ENCODE data around the gene C1QTNF6. TPM values are rescaled to one million over a fixed set of nuclear protein-coding genes. Genes with fewer than 3 reads are reported as not detected.
"Not testable (repeated sequence)": the region's sequence is repeated elsewhere in the genome, so short reads cannot be mapped to it uniquely, and the experiment has no call there.

C1QTNF6 gene
- total RNA-seq, 1 donor from 2014 or later: 7.2 TPM

DNA sequence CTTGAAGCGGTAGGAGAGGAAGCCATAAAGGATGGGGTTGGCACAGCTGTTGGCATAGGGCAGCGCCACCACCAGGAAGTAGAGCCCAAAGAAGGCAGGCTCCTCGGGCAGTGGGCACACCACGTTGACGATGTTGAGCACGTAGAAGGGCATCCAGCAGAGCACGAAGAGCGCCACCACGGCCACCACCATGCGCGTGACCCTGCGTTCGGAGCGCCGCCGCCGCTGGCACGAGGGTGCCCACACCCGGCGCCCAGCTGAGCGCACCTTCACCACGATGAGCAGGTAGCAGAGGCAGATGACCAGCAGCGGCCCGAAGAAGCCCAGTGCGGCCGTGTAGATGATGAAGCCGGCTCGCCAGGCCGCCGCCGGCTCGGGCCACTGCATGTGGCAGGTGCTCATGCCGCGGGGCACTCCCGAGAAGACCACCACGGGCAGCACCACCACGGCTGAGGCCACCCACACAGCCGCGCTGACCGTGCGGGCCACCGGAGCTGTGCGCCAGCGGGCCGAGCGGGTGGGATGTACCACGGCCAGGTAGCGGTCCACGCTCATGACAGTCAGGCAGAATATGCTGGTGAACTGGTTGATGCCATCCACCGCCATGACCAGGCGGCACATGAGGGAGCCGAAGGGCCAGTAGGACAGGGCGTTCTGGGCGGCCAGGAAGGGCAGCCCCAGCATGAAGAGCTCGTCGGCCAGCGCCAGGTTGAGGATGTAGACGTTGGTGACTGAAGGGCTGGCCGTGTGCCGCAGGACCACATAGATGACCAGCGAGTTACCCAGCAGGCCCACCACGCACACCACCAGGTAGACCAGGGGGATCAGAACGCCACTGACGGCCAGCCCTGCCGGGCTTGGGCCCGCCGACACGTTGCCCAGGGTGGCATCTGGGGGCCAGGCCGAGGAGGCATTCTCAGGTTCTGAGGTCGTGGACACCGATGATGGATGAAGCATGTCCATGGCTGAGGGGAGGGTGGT, 19.1 kb upstream of the C1QTNF6 start:
- no peak for DNase-seq (ENCODE audit: low spot score)

DNA sequence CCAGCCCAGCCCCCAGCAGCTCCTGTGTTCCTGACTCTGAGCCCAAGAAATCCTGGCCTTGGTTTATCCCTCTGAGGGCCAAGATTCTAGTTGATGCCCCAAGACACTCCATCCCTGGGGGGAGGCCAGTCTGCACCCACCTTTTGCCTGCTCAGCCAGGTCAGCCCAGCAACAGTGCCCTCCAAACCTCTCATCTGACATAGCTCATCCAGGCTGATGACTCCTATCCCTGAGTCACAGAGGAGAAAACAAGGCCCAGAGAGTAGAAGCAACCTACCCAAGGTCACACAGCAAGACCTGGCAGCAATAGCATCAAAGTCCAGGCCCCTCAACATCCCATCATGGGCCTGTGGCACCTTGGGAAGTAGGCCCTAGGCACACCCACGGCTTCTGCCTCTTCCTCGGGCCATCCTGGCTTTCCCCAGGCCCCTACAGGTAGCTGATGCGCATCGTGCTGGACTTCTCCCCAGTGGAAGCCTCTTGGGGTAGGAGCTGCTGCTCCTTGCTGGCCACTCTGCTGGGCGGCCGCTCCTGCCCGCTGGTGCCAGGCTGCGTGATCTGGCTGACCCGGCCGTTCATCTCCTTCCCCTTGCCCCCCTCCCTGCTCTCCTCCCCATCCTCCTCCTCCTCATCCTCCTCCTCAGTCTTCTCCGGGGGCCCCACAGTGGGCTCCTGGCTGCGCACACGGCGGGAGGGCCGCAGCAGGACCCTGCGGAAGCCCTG, 18.2 kb upstream of the C1QTNF6 start:
- DNase-seq (ENCODE audit: low spot score): no peak

DNA sequence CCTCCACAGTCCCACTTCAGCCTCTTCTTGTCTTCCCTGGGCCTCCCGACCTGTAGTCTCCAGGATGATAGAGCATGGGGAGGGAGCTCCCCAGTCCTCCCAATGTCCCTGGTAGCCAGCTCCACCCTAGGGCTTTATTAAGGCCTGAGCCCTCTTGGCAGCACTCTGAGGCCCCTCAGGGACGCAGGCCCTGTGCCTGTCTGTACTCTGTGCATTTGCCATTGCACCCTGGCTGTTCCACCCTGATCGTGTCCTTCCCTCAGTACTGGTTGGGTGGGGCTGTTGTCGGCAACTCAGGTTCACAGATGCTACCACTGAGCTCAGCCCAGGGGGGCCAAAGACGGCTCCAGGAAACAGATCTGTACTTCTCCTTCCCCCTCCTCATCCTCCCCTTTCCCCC, 17.0 kb upstream of the C1QTNF6 start:
- DNase-seq (ENCODE audit: low spot score): no peak

DNA sequence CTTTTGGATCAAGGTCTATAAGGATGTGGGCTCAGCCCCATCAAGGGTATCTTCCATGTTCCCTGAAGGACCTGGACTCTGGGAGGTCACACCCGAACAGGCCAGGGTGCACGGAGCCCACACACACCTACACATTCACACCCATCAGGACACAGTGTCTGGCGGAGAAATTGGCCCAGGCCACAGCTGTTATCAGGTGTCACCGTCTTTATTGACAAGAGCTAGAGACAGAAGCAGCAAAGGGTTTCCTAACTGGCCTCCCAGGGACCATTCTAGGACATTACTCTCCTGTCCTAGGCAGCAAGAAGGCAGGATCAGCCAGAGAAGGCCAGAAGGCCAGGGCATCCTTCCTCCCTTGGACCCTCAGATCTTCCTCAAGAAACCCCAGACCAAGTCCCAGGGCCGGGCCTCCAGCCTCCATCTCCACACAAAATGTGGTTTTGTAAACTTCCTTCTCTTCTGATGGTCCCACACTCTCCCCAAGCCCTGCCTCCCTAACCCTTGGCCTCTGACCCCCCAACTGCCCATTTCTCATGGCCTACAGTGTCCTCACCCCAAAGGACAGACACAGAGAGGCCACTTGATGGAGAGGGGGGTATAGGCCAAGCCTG, 16.1 kb upstream of the C1QTNF6 start:
- DNase-seq (ENCODE audit: low spot score): no peak

DNA sequence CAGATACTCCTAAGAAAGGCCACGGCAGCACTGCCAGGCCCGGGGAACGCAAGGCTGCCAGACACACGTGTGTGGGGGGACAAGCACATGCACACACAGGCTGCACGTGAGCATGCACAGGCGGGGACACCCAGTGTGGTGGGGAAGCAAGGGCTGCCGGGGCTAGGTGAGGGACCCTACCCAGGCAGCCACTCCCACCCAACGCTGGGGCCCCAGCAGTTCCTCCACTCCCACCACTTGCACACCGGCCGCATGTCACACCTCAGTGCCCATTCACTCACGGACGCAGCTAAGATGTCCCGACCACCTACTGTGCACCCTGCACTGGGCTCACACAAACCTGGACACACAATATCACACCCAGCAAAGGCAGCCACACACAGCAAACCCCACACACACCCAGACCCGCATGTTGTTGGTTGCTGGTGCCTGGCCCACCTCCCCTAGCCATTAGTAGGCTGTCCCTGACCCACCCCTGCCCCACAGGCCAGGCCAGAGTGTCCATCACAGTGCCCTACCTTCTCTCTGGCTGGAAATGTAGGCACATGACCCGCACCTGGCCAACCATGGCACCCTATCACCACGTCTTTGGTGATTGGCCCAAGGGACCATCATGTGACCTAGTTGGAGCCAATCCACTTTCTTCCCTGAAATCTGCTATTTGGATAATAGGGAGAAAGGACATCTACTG, 15.5 kb upstream of the C1QTNF6 start:
- DNase-seq (ENCODE audit: low spot score): no peak

DNA sequence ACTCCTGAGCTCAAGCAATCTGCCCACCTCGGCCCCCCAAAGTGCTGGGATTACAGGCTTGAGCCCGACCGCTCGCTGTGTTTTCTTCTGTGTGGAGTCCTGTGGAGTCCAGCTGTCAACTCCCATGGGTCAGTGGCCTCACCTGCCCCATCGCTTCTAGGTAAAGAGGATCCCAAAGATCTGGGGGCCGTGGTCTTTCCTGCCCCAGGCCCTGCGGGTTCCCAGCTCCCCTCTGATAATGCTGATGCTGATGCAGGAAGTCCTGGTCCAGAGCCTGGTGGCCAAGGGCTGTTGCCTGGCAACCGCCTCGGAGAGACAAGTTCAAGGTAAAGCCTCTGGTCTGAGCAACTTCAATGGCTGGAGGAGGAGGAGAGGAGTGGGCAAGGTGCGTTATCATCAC, 14.7 kb upstream of the C1QTNF6 start:
- DNase-seq (ENCODE audit: low spot score): no peak

DNA sequence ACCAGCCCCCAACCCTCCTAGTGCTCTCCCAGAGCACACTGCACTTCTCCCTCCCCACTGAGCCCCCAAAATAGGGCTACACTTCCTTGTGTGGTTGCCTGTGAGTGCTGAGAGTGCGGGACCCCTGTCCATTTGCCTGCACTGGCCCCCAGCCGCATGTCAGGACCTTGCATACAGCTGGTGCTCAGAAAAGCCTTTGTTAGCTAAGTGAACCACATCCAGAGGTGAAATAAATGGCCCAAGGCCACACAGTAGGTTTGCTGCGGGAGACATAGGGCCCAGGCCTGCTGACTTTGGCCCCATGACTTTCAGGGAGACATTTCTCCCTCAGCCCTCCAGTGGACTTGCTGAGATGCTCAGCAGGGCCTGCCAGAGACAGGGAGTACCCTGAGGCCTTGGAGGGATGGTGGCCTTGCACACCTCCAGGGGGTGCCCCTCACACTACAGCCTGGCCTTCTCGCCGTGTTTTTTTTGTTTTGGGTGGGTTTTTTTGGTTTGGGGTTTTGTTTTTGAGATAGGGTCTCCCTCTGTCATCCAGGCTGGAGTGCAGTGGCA, 14.0 kb upstream of the C1QTNF6 start:
- no peak for DNase-seq (ENCODE audit: low spot score)

DNA sequence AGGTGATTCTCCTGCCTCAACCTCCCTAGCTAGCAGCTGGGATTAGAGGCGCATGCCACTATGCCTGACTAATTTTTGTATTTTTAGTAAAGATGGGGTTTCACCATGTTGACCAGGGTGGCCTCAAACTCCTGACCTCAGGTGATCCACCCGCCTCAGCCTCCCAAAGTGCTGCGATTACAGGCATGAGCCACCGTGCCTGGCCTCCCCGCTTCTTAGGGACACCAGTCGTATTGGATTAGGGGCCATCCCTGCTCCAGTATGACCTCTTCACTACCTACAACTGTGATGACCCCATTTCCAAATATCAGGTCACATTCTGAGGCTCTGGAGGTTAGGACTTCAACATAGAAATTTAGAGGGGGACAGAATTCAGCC, 13.4 kb upstream of the C1QTNF6 start:
- DNase-seq (ENCODE audit: low spot score): not testable (repeated sequence)

DNA sequence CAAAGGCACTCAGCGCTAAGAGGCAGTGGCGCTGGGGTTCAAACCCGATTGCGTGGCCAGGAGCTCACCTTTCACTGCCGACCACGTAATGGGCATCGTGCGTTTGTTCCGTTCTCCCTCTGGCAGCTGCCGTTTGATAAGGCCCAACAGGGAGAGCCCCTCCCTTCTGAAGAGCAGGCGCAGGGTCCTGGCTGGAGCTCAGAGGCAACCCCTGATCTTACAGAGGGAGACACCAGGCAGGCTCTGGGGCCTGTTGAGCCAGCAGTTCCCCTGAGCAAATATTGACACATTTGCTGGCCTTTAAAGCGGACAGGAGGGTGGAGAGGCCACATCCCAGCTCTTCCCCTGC, 11.7 kb upstream of the C1QTNF6 start:
- DNase-seq (ENCODE audit: low spot score): no peak

DNA sequence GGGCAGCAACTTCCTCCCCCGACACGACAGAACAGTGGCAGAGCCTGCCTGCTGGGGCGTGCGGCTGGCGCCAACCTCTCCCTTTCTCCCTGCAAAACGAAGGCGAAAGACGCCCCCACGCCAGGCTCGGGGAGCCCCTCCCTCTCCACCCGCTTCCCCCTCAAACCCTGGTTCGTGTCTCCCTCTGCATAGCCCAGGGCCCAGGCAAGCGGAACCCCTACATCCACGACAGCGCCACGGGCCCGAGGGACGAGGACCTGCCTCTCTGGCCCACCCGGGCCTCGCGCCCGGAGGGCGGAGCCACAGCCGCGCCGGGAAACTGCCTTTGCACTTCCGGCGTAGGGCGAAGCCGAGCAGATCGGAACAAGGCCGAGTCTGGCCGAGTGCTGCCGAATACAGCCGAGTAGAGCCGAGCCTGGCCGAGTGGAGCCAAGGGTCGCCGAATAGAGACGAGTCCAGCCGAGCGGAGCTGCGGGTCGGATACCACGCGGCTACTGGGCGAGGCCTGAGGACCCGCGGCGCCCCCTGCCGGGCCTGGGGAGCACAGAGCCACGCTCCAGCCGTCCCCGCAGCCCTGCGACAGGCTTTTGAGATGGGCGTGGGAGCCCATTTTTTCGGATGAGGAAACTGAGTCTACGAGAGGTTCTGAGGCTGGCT, 11.2 kb upstream of the C1QTNF6 start:
- peak; percentile 100 for DNase-seq (ENCODE audit: low spot score)

DNA sequence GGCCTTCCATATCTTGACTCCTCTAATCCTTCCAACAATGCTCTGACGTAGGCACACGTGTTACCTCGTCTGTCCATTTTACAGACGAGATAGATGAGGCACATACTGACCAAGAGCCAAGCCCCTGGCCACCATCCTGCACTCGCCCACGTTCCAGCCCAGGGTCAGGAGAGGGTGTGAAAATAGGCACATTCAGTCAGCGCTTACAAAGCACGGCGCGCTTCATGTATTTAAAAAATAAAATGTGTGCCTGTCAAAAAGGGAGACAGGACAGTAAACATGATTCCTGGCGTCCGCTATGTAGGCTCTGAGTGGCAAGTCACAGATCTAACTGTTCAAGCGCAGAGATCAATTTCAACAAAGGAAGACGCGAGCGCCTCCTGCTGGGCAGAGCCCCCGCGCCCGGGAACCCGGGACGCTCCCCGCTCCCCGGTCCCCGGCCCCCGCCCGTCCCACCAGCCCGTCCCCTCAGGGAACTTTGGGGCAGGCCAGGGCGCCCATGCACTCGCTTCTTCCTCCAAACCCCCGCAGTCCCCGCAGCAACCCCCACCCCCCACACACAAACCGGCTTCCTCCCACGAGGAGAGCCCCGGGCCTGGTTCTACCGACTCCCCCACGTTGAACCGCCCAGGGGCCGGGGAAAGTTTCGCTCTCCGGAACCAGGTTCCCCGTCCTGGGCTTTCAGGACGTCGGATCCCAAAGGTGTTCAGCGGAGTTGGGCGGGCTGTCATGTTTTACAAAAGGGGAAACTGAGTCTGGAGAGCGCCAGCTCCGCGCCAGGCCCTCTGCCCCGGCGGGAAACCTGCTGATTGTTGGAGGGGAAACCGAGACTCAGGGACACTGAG, 10.4 kb upstream of the C1QTNF6 start:
- DNase-seq (ENCODE audit: low spot score): peak; percentile 88

DNA sequence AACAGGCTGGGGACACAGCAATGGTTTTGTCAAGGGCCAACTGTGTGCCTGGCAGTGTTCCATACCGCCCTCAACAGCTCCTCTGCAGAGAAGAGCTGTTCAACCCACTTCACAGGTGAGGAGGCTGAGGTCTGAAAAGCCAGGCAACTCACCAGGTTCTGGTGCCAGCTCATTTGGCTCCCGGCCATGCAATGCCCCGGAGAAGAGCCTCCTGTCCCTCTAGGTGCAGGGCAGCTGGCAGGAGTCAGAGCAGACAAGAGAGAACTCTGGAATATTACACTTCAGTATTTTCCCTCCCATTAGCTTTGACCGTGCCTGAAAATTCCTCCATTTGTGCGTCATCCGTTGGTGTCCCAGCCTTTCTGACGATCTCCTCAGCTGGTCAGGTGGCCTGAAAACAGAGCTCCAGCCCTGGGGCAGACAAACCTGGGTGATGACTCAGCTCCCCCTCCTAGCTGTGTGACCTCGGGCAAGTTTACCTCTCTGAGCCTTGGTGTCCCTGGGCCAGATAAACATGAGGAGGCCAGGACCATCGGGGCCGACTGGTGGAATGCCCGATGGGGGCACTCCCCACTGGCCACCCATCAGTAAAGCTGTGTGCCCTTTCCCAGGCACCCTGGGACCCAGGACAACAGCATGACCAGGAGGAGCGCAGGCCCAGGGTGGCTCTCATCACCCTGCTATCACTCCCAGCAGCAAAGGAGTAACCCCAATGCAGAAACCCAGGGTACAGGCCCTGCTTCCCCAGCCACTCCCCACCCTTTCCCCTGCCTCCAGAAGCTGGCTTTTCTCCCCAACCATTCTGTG, 9.6 kb upstream of the C1QTNF6 start:
- DNase-seq (ENCODE audit: low spot score): peak; percentile 63

DNA sequence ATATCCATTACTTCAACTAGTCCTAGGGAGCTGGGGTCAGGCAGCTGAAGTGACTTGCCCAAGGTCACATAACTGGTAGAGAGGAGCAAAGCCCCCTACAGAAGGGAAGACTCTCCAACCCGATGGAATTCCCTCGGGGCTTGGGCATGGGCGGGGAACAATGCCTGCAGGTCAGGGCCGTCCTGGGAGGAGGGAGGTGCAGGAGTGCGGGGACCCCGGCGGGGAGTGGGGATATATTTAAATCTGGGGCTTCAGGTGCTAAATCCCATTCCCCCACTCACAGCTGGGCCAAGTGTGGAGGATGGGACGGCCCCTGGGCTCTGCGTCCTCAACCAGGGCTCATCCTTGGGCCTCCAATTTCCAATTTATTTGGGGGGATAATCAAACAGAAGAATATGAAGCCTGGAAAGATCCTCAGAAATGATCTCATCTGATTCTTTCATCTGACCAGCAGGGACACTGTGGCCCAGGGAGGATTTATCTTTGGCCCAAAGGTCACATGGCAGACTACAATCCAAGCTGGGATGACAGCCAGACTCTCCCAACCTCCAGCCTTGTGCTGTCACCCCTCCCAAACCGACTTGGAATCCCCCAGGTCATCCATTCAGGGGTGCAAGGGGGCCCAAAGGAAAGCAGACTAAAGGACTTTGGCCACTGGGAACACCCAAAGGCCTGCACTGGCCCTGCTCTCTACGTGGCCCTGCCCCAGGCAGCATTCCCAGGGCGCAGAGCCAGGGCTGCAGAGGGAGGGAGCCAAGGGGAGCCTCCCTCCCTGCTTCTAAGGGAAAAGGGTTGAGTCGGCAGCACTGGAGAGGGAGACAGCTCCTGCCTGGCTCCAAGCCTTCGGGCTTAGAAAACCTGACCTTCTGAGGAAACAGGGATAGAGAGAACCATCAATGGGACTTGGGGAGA, 8.7 kb upstream of the C1QTNF6 start:
- DNase-seq (ENCODE audit: low spot score): peak; percentile 84

DNA sequence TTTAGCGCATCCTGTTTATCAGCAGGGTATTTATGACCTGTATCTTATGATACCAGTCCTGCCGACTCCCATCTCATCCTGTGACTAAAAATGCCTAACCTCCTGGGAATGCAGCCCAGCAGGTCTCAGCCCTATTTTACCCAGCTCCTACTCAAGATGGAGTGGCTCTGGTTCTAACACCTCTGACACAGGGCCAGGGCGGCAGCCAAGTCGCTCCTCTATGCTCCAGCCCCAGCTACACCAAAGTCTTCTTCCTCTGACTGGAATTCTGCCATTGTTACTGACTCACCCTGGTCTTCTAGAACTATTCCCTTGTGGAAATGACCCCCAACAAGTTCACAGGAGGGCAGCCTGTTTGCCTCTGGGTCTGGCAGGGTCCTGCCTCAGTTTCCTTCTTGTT, 7.9 kb upstream of the C1QTNF6 start:
- no peak for DNase-seq (ENCODE audit: low spot score)

DNA sequence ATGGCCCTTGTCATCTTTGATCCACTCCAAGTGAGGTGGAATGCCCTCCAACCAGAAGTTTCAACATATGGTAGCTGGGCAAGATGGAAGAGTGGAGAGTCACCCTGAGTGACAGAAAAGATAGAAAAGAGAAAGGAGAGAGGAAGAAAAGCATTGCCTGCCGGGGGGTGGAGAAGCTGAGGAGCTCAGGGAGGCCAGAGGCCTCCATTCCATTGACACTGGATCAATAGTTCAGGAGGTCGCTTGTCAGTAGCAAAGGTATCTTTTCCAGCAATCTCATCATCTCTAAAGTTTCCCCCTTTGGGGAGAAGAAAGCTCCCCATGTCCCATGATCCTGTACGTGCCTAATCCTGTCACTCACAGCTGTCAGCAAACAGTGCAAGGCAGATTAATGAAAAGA, 6.7 kb upstream of the C1QTNF6 start:
- DNase-seq (ENCODE audit: low spot score): no peak

DNA sequence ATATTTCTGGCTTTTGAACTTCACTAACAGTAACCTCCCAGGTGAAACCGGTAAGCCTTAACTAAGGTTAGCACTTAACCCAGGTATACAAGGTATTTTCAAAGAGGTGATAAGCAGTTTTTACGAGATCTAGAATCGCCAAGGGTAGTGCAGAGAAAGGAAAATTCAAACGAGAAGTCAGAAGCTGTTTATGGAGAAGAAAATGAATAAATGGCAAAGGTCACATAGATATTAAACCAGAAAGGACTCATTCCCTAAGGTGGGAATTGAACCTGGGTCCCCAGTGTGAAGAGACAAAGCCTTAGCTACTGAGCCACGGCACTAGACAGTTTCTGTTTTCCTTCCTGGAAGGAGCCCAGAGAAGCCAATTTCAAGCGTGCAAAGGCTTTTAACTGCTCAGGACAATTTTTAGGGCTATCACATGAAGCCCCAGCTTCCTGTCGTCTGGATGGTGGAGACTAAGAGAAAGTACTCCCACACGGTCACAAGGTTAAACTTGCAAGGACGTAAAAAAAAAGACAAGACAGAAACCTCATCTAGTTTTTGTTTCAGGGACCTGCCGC, 5.7 kb upstream of the C1QTNF6 start:
- DNase-seq (ENCODE audit: low spot score): no peak

DNA sequence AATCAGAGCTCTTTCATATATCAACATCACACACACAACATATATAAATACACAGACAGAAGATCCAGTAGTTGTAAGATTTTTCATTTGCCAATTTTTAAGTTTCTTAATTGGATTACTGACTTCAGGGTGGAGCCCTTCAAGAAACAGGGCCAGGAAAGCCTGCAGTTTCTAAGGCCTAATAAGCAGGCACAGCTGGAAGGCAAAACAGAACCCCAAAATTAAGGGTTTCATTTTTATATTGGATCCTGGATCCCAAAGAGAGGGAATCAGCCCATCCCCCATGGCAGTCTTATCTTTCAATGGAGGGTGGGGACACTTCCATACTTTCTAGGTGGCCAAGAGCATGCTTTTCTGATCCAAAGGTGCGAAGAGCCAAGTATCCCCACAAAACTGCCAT, 4.7 kb upstream of the C1QTNF6 start:
- DNase-seq (ENCODE audit: low spot score): no peak

DNA sequence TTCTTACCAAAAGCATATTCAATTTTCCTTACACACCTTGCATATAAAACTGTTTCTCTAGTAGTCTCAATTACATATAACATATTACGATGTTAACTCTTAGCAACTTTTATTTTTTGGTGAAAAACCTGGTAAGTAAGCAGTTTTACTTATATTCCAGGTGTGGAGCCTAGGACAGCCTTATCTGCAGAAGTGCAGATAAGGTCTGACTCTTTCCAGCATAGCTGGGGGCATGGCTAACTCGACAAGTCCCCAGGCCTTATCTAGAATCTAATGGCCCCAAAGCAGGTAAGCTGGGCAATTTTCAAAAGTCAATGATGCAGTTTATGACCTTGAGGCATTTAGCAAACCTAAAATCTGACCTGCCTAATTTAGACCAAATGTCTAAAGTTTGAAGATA, 4.2 kb upstream of the C1QTNF6 start:
- DNase-seq (ENCODE audit: low spot score): no peak

Data from mucosa of gallbladder (tissue), 1 donor.